ENCODE results near the gene LRRC75A.

DNA sequence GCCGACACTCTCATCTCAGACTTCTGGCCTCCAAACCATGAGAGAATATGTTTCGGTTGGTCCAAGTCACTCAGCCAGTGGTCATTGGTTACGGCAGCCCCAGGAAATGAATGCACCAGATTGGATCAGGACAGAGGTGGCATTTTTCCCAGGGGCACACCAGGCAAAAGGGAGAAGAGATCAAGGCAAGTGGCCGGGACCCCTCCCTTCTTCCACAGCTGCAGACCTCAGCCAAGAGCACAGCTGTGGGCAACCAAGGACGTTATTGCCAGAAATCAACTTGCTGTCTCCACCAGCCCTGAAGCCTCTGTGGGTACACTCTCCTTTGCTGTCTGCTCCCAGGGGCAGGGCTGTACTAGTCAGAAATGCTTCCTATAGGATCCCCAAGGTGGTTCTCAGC, 20.7 kb downstream of the LRRC75A start:
- TF ChIP-seq, protein P1, sequence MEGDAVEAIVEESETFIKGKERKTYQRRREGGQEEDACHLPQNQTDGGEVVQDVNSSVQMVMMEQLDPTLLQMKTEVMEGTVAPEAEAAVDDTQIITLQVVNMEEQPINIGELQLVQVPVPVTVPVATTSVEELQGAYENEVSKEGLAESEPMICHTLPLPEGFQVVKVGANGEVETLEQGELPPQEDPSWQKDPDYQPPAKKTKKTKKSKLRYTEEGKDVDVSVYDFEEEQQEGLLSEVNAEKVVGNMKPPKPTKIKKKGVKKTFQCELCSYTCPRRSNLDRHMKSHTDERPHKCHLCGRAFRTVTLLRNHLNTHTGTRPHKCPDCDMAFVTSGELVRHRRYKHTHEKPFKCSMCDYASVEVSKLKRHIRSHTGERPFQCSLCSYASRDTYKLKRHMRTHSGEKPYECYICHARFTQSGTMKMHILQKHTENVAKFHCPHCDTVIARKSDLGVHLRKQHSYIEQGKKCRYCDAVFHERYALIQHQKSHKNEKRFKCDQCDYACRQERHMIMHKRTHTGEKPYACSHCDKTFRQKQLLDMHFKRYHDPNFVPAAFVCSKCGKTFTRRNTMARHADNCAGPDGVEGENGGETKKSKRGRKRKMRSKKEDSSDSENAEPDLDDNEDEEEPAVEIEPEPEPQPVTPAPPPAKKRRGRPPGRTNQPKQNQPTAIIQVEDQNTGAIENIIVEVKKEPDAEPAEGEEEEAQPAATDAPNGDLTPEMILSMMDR (IDR thresholded peaks at IDR 0.05; ENCODE audit: poor library complexity): no peak
- TF ChIP-seq EZH2 (IDR thresholded peaks at IDR 0.05; ENCODE audit: borderline replicate concordance): no peak
